GM23248 (cell line): Measurements from ENCODE around the gene ISY1. TPM values are rescaled to one million over a fixed set of nuclear protein-coding genes. Genes with fewer than 3 reads are reported as not detected.
"Not testable (repeated sequence)": the region's sequence is repeated elsewhere in the genome, so short reads cannot be mapped to it uniquely, and the experiment has no call there.

Experiments used
- DNase-seq: peaks from one replicate; pipeline ENCODE4 v3.0.0-alpha.2; 2015
- H2AFZ ChIP-seq: fragments of 200-600 bp; sonication (generic); 2 replicates; pipeline ENCODE4 v1.6.1; 2016; ENCODE audit warnings: antibody characterized with exemption
- H3F3A ChIP-seq: fragments of 200-600 bp; sonication (generic); 2 replicates; pipeline ENCODE4 v1.6.1; 2016; ENCODE audit warnings: mild to moderate bottlenecking, antibody characterized with exemption, mixed run types; ENCODE audit not compliant: insufficient read depth
- H3K27ac ChIP-seq: fragments of 200-600 bp; sonication (generic); 2 replicates; pipeline ENCODE4 v1.5.1; 2016; ENCODE audit warnings: mild to moderate bottlenecking
- H3K27me3 ChIP-seq: fragments of 200-600 bp; sonication (generic); replicated peaks from 2 replicates; pipeline ENCODE4 v1.6.1; 2016; ENCODE audit warnings: mild to moderate bottlenecking; ENCODE audit not compliant: insufficient read depth
- H3K36me3 ChIP-seq: fragments of 200-600 bp; sonication (generic); 2 replicates; pipeline ENCODE4 v1.6.1; 2016; ENCODE audit warnings: low read depth, mild to moderate bottlenecking
- H3K4me1 ChIP-seq: fragments of 200-600 bp; sonication (generic); 2 replicates; pipeline ENCODE4 v1.6.1; 2016; ENCODE audit warnings: mild to moderate bottlenecking; ENCODE audit not compliant: insufficient read depth
- H3K4me2 ChIP-seq: fragments of 200-600 bp; sonication (generic); one replicate; pipeline ENCODE4 v1.6.1; 2016; ENCODE audit warnings: mild to moderate bottlenecking; ENCODE audit not compliant: unreplicated experiment
- H3K4me3 ChIP-seq: fragments of 200-600 bp; sonication (generic); 2 replicates; pipeline ENCODE4 v1.5.1; 2016; ENCODE audit warnings: mild to moderate bottlenecking
- H3K79me2 ChIP-seq: fragments of 200-600 bp; sonication (generic); 2 replicates; pipeline ENCODE4 v1.6.1; 2016; ENCODE audit warnings: mild to moderate bottlenecking; ENCODE audit not compliant: insufficient read depth
- H3K9ac ChIP-seq: fragments of 200-600 bp; sonication (generic); 2 replicates; pipeline ENCODE4 v1.6.1; 2016; ENCODE audit warnings: mild to moderate bottlenecking
- H3K9me2 ChIP-seq: fragments of 200-600 bp; sonication (generic); 2 replicates; pipeline ENCODE4 v1.6.1; 2016; ENCODE audit warnings: mixed run types, mild to moderate bottlenecking, moderate library complexity; ENCODE audit not compliant: insufficient read depth
- H3K9me3 ChIP-seq: fragments of 200-600 bp; sonication (generic); one replicate; pipeline ENCODE4 v1.6.1; 2017; ENCODE audit warnings: low read depth
- H4K20me1 ChIP-seq: fragments of 200-600 bp; sonication (generic); 2 replicates; pipeline ENCODE4 v1.6.0; 2016; ENCODE audit not compliant: insufficient read depth
- EZH2 ChIP-seq: fragments of 200-600 bp; sonication (generic); IDR thresholded peaks from 2 replicates; pipeline ENCODE4 v1.6.1; 2018; ENCODE audit warnings: antibody characterized with exemption, mild to moderate bottlenecking; ENCODE audit not compliant: insufficient read depth, poor library complexity, severe bottlenecking
- EZH2phosphoT487 ChIP-seq: fragments of 200-600 bp; sonication (generic); IDR thresholded peaks from 2 replicates; pipeline ENCODE4 v1.6.1; 2018; ENCODE audit warnings: antibody characterized with exemption, moderate library complexity, mild to moderate bottlenecking, low read depth; ENCODE audit not compliant: insufficient read depth
- WGBS, 2 experiments: methylation state at CpG; one replicate each; pipeline ENCODE4 v1.1.6; 2015 to 2017; ENCODE audit warnings: low lambda C conversion rate in 2 of 2, low coverage in 1 of 2; ENCODE audit errors: missing lambda C conversion rate in 2 of 2; 5-methylcytosine and 5-hydroxymethylcytosine counted together
- in situ Hi-C: fragments of 300-500 bp; cut with MboI; formaldehyde crosslinking; loops from 2 replicates; pipeline ENCODE4 v1.15.0; 2020
- polyA plus RNA-seq: library from polyadenylated mRNA; unstranded; fragments of >200 nt; fragmentation: Nextera tagmentation; extraction: Ambion mirVana; gene quantifications from 2 replicates; pipeline ENCODE4 v1.2.1, GENCODE V29; 2016
- total RNA-seq: library from RNA; depleted of rRNA; stranded (reverse); fragments of >200 nt; shearing (Covaris generic); gene quantifications from 2 replicates; pipeline ENCODE4 v1.2.3, GENCODE V29; 2014

The ISY1 gene
- total and polyA plus RNA-seq, 2 experiments from 2014 or later, result 33.8 to 51.3 TPM

DNA sequence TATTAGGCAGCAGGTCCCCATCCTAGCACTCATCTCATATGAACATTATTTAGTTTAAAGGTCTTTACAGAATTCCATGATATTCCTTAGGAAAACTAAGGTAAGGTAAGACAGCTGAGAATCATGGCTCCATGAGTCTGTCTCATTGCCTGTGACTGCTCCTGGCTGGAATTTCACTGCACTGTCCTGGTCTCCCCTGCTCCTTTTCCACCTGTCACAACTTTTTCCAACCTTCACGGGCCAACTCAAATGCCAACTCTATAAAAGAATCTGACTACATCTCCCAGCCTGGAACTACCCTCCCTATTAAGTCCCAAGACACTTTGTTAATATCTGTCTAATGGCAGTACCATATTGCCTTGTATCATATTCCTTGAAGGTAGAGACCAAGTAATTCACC lies 15.2 kb upstream of the ISY1 start:
- Histone ChIP-seq H4K20me1 (peaks cover 63% of the 10 kb centered on the region), H3K4me2 (no peak overlapping the region), H3K9me2 (no peaks in the 10 kb centered on the region), H3K4me1 (peaks cover 38% of the 10 kb centered on the region), H3K27me3 (no peaks in the 10 kb centered on the region), H3K79me2 (peaks cover 100% of the 10 kb centered on the region), H3K9ac (no peak overlapping the region), H3F3A (peaks cover 60% of the 10 kb centered on the region), H3K36me3 (peaks cover 37% of the 10 kb centered on the region), H2AFZ (no peak overlapping the region), H3K4me3 (no peak overlapping the region), H3K9me3 (no peaks in the 10 kb centered on the region), H3K27ac (no peak overlapping the region)
- 66 to 67% methylated on average over 1 of the region's 1 CpG for WGBS, 2 experiments
- no peak for TF ChIP-seq EZH2phosphoT487
- TF ChIP-seq EZH2, result no peak
- in situ Hi-C loops, result no loop called here
- no peak for DNase-seq

DNA sequence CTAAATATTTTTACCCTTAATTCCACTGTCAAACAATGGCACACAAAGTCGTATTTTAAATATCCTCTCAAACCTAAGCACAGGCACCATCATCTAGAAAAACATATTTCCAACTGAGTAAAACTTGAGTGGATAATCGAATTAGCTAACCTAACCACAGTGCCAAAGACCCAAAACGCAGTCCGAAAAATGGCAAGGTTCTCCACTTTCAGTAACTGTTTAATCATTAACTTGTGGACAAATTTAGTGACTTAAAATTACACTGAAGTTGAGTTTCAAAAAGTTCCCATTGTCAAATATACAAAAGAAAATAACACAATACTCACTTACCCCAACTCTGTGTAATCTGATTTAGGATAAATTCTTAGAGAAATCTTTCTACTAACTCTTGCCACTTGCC lies 12.9 kb upstream of the ISY1 start:
- no peak for TF ChIP-seq EZH2
- no peak for TF ChIP-seq EZH2phosphoT487
- in situ Hi-C loops, result no loop called here

DNA sequence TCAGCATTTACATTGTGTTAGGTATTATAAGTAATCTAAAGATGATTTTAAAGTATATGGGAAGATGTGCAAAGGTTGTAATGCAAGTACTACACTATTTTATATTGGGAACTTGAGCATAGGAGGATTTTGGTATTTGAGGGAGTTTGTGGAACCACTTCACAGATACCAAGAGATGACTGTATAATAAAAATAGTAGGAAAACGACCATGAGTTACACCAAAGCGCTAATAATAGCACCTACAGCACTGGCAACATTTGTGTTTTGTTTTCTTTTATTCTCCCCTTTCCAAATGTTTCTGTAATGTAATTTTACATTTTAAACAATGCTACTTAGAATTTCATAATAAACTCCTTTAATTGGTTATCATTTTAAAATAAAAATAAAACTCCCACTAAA lies 12.3 kb upstream of the ISY1 start:
- WGBS, 2 experiments, result 48 to 53% methylated on average over 2 of the region's 2 CpGs
- peaks cover 48% of the 10 kb centered on the region for H3K36me3 ChIP-seq
- H3K4me2 ChIP-seq, result peak overlapping the region; percentile 1
- H2AFZ ChIP-seq, result no peak overlapping the region
- H3F3A ChIP-seq, result peaks cover 57% of the 10 kb centered on the region
- H3K9me3 ChIP-seq, result no peaks in the 10 kb centered on the region
- H4K20me1 ChIP-seq, result peaks cover 47% of the 10 kb centered on the region
- in situ Hi-C loops, result no loop called here
- no peaks in the 10 kb centered on the region for H3K9me2 ChIP-seq
- 0 out of 2 replicates have a peak overlapping the region, but pooled peaks have one; percentile 0 for H3K27ac ChIP-seq
- TF ChIP-seq EZH2phosphoT487, result no peak
- TF ChIP-seq EZH2, result no peak
- no peaks in the 10 kb centered on the region for H3K27me3 ChIP-seq
- peak; percentile 25 for DNase-seq
- peaks cover 97% of the 10 kb centered on the region for H3K79me2 ChIP-seq
- H3K4me1 ChIP-seq, result peaks cover 14% of the 10 kb centered on the region
- H3K9ac ChIP-seq, result peak overlapping the region; percentile 4; the same call in 1 of the 2 replicates
- no peak overlapping the region for H3K4me3 ChIP-seq

More for the DNA sequence above, 12.9 kb upstream of the ISY1 start:
- Histone ChIP-seq H3K4me2 (no peak overlapping the region), H3K9me2 (no peaks in the 10 kb centered on the region), H3K27me3 (no peaks in the 10 kb centered on the region), H3K9ac (peak overlapping the region; percentile 4; the same call in 1 of the 2 replicates), H3K4me1 (peaks cover 18% of the 10 kb centered on the region), H3F3A (peaks cover 61% of the 10 kb centered on the region), H2AFZ (no peak overlapping the region), H3K4me3 (no peak overlapping the region), H3K9me3 (no peaks in the 10 kb centered on the region), H3K79me2 (peaks cover 97% of the 10 kb centered on the region), H3K36me3 (peaks cover 53% of the 10 kb centered on the region), H3K27ac (no peak overlapping the region), H4K20me1 (peaks cover 48% of the 10 kb centered on the region)
- WGBS, 2 experiments, result 19 to 21% methylated on average over 4 of the region's 4 CpGs
- DNase-seq, result no peak

DNA sequence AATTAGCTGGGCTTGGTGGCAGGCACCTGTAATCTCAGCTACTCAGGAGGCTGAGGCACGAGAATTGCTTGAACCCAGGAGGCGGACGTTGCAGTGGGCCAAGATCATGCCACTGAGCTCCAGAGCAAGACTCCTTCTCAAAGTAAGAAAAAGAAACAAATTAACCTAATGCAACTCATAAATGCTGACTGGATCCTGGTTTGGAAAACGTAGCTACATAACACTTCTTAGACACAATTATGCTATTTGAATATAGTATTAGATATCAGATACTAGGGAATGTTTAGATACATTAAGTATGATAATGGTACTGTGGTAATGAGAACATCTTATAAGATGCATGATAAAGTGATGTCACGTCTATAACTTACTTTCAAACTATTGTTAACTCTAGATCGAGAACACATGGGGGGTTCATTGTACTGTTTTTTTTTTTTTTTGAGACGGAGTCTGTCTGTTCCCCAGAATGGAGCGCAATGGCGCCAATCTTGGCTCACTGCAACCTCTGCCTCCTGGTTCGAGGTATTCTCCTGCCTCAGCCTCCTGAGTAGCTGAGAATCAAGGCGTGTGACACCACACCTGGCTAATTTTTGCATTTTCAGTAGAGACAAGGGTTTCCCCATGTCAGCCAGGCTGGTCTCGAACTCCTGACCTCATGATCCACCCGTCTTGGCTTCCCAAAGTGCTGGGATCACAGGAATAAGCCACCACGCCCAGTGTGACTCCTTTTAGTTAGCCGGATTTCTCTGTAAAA lies 5.9 kb upstream of the ISY1 start:
- Histone ChIP-seq H4K20me1 (peaks cover 12% of the 10 kb centered on the region; the same call in 1 of the 2 replicates), H3K4me3 (no peak overlapping the region), H3K27ac (no peak overlapping the region), H3K4me2 (no peak overlapping the region), H3K79me2 (peaks cover 70% of the 10 kb centered on the region), H3K36me3 (peaks cover 51% of the 10 kb centered on the region), H3K9ac (no peak overlapping the region), H3F3A (peaks cover 85% of the 10 kb centered on the region), H3K9me3 (no peaks in the 10 kb centered on the region), H2AFZ (no peak overlapping the region), H3K9me2 (no peaks in the 10 kb centered on the region), H3K4me1 (peaks cover 9% of the 10 kb centered on the region), H3K27me3 (no peaks in the 10 kb centered on the region)
- no peak for TF ChIP-seq EZH2
- TF ChIP-seq EZH2phosphoT487, result no peak
- WGBS, 2 experiments, result 82 to 88% methylated on average over 15 of the region's 15 CpGs
- DNase-seq, result no peak
- in situ Hi-C loops, result no loop called here

- Histone ChIP-seq H3K79me2 (peaks cover 59% of the 10 kb centered on the region), H3K36me3 (peaks cover 41% of the 10 kb centered on the region), H3F3A (peaks cover 75% of the 10 kb centered on the region)
- H3K27ac ChIP-seq, H3K9ac ChIP-seq, H3K9me2 ChIP-seq, H3K4me3 ChIP-seq, H3K9me3 ChIP-seq, H3K27me3 ChIP-seq, H4K20me1 ChIP-seq, H3K4me2 ChIP-seq, H2AFZ ChIP-seq, DNase-seq, in situ Hi-C loops, H3K4me1 ChIP-seq: not testable (repeated sequence)
- 91 to 94% methylated on average over 8 of the region's 8 CpGs for WGBS, 2 experiments
Measured at GRCh38 chr3:129165594-129165993, 4.7 kb upstream of the ISY1 start.
